Esophagus squamous epithelium (tissue), 5 donors: ENCODE results near the gene ACTRT3. TPM values are rescaled to one million over a fixed set of nuclear protein-coding genes. Genes with fewer than 3 reads are reported as not detected.
"Not testable (repeated sequence)": the region's sequence is repeated elsewhere in the genome, so short reads cannot be mapped to it uniquely, and the experiment has no call there.

Source experiments
- DNase-seq: peaks from one replicate; lab custom pipeline; 2025; lab: John Stamatoyannopoulos, UW
- H3K27ac ChIP-seq, 4 donors: fragments of 200-600 bp; sonication (generic); one replicate each; pipeline ENCODE4 v1.5.1; 2016 to 2019; ENCODE audit warnings: mild to moderate bottlenecking in 1 of 4
- H3K27me3 ChIP-seq, 4 donors: fragments of 200-600 bp; sonication (generic); 1 replicate in 3 of 4; 2 replicates in 1 of 4; pipeline versions ENCODE4 v1.5.1 to v1.6.0; 2017 to 2021; ENCODE audit warnings: antibody characterized with exemption in 1 of 4
- H3K36me3 ChIP-seq, 3 donors: fragments of 200-600 bp; sonication (generic); one replicate each; pipeline ENCODE4 v1.5.1; 2016 to 2019
- H3K4me1 ChIP-seq, 3 donors: fragments of 200-600 bp; sonication (generic); one replicate each; pipeline ENCODE4 v1.5.1; 2017 to 2019
- H3K4me3 ChIP-seq, 4 donors: fragments of 200-600 bp; sonication (generic); 1 replicate in 3 of 4; 2 replicates in 1 of 4; pipeline ENCODE4 v1.5.1; 2016 to 2019; ENCODE audit warnings: mild to moderate bottlenecking in 2 of 4, moderate library complexity in 1 of 4
- H3K9me3 ChIP-seq, 3 donors: fragments of 200-600 bp; sonication (generic); one replicate each; pipeline ENCODE4 v1.5.1; 2016 to 2019
- POLR2A ChIP-seq, 4 donors: fragments of 450-650 bp; IDR thresholded peaks; one replicate each; pipeline ENCODE4 v1.6.1; 2017; ENCODE audit warnings: antibody characterized with exemption in 4 of 4, mild to moderate bottlenecking in 4 of 4, moderate library complexity in 3 of 4
- WGBS, 2 donors: methylation state at CpG; one replicate each; pipeline ENCODE4 v1.1.5; 2018; 5-methylcytosine and 5-hydroxymethylcytosine counted together
- intact Hi-C: fragments of 100-400 bp; cut with DNase I; formaldehyde crosslinking; loops from one replicate; pipeline ENCODE4 v1.15.0; 2022
- small RNA-seq, 4 donors: library from RNA; depleted of rRNA; stranded (forward); fragments of <200 nt; gene quantifications; one replicate each; pipeline ENCODE3, GENCODE V24; 2016
- total RNA-seq, 4 donors: library from RNA; depleted of rRNA; stranded (reverse); fragments of >200 nt; gene quantifications; one replicate each; pipeline ENCODE4 v1.1.0, GENCODE V29; 2016
- TF ChIP-seq, protein P1 (sequence below), 6 experiments: fragments of 450-650 bp in 4 of 6; fragments of 200-600 bp in 2 of 6; sonication (generic) in 2 of 6; IDR thresholded peaks; one replicate each; pipeline ENCODE4 v1.5.1; 2016 to 2019; ENCODE audit warnings: antibody characterized with exemption in 6 of 6, mild to moderate bottlenecking in 4 of 6, moderate library complexity in 4 of 6
- donor health status: DM: yes; HTN: yes; CAD: no.

ACTRT3 gene
- total RNA-seq, 4 donors from 2014 or later, result 0.45 to 3.1 (median 2.0) TPM

DNA sequence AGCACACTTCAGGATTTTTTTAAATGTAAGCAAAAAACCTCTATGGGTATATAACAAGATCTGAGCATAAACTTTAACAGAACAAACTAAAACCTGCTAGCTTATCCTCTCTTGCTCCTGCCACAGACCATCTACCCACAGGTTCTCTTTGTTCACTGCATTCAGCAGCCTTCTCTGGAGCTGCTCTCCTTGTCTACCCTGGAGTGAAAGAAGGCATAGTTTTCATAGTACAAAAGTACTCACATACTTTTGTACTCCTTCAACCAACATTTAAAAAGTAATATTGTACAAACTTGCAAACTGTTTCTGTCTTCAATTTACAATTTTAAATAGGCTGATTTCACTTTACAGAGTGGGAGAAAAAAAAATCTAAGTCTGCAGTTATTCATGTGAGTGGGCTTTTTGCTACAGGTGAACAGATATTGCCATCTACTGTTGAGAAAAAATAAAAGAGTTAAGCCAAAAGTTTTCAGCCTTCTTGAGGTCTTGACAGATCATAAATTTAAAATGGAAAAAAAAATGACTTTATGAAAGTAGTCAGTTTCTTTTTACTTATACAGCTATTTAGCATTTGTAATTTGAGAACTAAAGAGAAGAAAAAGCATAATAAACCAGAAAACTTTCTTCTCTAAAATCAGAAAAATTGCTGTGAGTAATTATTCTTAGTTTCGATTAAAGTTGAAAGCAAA, 24.9 kb downstream of the ACTRT3 start:
- 28 to 85% methylated on average over 1 of the region's 1 CpG for WGBS, 2 donors
- intact Hi-C loops, result no loop called here
- Histone ChIP-seq H3K4me1 (peaks cover 0 to 14% (median 0%) of the 10 kb centered on the region in 3 donors), H3K27ac (no peak overlapping the region), H3K36me3 (no peaks in the 10 kb centered on the region), H3K4me3 (no peak overlapping the region), H3K9me3 (no peaks in the 10 kb centered on the region), H3K27me3 (peaks cover 0 to 13% (median 0%) of the 10 kb centered on the region in 4 donors)
- no peak for TF ChIP-seq POLR2A (IDR thresholded peaks at IDR 0.05)
- TF ChIP-seq, protein P1, sequence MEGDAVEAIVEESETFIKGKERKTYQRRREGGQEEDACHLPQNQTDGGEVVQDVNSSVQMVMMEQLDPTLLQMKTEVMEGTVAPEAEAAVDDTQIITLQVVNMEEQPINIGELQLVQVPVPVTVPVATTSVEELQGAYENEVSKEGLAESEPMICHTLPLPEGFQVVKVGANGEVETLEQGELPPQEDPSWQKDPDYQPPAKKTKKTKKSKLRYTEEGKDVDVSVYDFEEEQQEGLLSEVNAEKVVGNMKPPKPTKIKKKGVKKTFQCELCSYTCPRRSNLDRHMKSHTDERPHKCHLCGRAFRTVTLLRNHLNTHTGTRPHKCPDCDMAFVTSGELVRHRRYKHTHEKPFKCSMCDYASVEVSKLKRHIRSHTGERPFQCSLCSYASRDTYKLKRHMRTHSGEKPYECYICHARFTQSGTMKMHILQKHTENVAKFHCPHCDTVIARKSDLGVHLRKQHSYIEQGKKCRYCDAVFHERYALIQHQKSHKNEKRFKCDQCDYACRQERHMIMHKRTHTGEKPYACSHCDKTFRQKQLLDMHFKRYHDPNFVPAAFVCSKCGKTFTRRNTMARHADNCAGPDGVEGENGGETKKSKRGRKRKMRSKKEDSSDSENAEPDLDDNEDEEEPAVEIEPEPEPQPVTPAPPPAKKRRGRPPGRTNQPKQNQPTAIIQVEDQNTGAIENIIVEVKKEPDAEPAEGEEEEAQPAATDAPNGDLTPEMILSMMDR (IDR thresholded peaks at IDR 0.05), result peak in 4 of 6 experiments; percentile 13 to 45 (median 20)
- DNase-seq, result no peak

DNA sequence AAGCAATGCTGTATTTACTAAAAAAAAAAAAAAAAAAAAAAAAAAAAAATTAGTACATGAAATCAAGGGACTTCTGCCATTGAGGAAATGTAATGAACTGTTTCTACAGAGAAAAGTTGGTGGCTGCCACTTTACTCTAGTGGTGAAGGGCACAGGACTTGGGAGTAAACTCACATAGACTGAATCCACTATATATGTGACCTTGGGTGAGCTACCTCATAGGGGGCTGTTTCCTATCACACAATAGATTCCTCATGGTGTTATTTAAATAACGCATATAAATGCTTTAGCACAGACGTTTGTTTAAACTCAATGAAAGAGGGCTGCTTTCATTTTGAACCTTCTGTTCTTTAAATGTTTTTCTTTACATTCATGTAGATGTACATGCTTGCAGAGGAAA, 30.3 kb downstream of the ACTRT3 start:
- Histone ChIP-seq H3K27ac (no peak overlapping the region), H3K9me3 (peaks cover 0 to 9% (median 0%) of the 10 kb centered on the region in 3 donors), H3K4me3 (no peak overlapping the region), H3K36me3 (no peaks in the 10 kb centered on the region), H3K4me1 (no peaks in the 10 kb centered on the region), H3K27me3 (no peaks in the 10 kb centered on the region)
- no peak for DNase-seq
- TF ChIP-seq, protein P1 (IDR thresholded peaks at IDR 0.05), result no peak
- no peak for TF ChIP-seq POLR2A (IDR thresholded peaks at IDR 0.05)
- 73% methylated on average over 2 of the region's 2 CpGs for WGBS, 2 donors
- intact Hi-C loops, result no loop called here

DNA sequence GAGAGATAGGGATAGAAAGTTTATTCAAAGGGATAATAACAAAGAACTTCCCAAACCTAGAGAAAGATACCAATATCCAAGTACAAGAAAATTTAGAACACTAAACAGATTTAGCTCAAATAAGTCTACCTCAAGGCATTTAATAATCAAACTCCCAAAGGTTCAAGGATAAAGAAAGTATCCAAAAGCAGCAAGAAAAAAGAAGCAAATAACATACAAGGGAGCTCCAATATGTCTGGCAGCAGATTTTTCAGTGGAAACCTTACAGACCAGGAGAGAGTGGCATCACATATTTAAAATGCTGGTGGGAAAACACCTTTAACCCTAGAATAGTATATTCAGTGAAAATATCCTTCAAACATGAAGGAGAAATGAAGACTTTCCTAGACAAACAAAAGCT, 37.5 kb downstream of the ACTRT3 start:
- H3K4me1 ChIP-seq, H3K4me3 ChIP-seq, intact Hi-C loops, DNase-seq, H3K27ac ChIP-seq, H3K36me3 ChIP-seq, H3K27me3 ChIP-seq: not testable (repeated sequence)
- peaks cover 0 to 25% (median 12%) of the 10 kb centered on the region in 3 donors for H3K9me3 ChIP-seq

DNA sequence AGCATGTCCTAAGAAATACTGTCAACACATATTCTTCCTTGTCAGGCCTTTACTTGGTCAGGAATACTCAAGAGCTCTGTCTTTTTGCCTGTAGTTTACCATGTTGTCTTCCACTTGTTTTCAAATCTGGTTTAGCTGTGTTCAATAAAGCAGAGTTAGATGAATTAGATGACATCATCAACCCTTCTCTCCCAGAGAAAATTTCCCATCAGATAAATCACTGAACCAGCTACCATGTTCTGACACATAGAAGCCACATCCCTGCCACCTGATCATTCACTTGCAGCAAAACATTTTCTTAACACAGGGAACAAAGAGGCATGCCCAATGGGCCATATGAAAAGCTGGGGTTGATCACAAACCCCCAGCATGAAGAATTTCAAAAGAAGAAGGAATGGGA, 46.6 kb downstream of the ACTRT3 start:
- TF ChIP-seq POLR2A (IDR thresholded peaks at IDR 0.05), result no peak
- TF ChIP-seq, protein P1 (IDR thresholded peaks at IDR 0.05), result no peak
- no peaks in the 10 kb centered on the region for H3K4me1 ChIP-seq
- H3K4me3 ChIP-seq, result no peak overlapping the region
- no peak overlapping the region for H3K27ac ChIP-seq
- no peaks in the 10 kb centered on the region for H3K36me3 ChIP-seq
- H3K9me3 ChIP-seq, result no peaks in the 10 kb centered on the region
- no peak for DNase-seq
- H3K27me3 ChIP-seq, result no peaks in the 10 kb centered on the region
- intact Hi-C loops, result no loop called here

DNA sequence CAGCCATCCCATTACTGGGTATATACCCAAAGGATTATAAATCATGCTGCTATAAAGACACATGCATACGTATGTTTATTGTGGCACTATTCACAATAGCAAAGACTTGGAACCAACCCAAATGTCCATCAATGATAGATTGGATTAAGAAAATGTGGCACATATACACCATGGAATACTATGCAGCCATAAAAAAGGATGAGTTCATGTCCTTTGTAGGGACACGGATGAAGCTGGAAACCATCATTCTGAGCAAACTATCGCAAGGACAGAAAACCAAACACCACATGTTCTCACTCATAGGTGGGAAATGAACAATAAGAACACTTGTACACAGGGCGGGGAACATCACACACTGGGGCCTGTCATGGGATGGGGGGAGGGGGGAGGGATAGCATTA, 50.9 kb downstream of the ACTRT3 start:
- H3K27ac ChIP-seq, H3K4me1 ChIP-seq, intact Hi-C loops, DNase-seq, H3K36me3 ChIP-seq, H3K27me3 ChIP-seq, H3K9me3 ChIP-seq, H3K4me3 ChIP-seq: not testable (repeated sequence)
- WGBS, 2 donors, result 85 to 95% methylated on average over 2 to 4 of the region's 4 CpGs

Small RNA genes lying within 50 kb of the gene (small RNA-seq; reads per million reads assigned to genes)
- 0 reads per million in 4 donors for gene RNU6-637P

Other genes starting within 250 kb of the ACTRT3 start
- 10 to 100 TPM; 21.0 to 42.0 (median 26.6) TPM for gene MECOM, start 105.8 kb downstream of the ACTRT3 start, total RNA-seq
- gene TERC, start 4.5 kb downstream of the ACTRT3 start, total RNA-seq, result 100 to 1,000 TPM; 120 to 221 (median 166) TPM
- 10 to 100 TPM in 3 of 4 donors, 1 to 10 TPM in 1; 6.5 to 19.1 (median 12.4) TPM for gene MYNN, start 3.8 kb upstream of the ACTRT3 start, total RNA-seq
- gene LRRIQ4, start 43.3 kb upstream of the ACTRT3 start, total RNA-seq, result not detected
- 1 to 10 TPM in 1 of 4 donors, under 1 TPM in 1, not detected in 2; 0.35 to 1.3 TPM for gene LRRC34, start 43.3 kb upstream of the ACTRT3 start, total RNA-seq
- gene LRRC31, start 100.4 kb upstream of the ACTRT3 start, total RNA-seq, result not detected
- not detected for gene SAMD7, start 142.0 kb upstream of the ACTRT3 start, total RNA-seq
- gene SEC62, start 197.2 kb upstream of the ACTRT3 start, total RNA-seq, result 10 to 100 TPM; 15.0 to 49.8 (median 23.6) TPM